HepG2 (cell line): ENCODE measurements around the gene SND1. TPM values are rescaled to one million over a fixed set of nuclear protein-coding genes. Genes with fewer than 3 reads are reported as not detected.

Experiments used
- ATF5 ChIP-seq: sonication (generic); formaldehyde crosslinking; IDR thresholded peaks from 2 replicates; pipeline ENCODE4 v1.4.0; 2020; ENCODE audit warnings: mild to moderate bottlenecking, low read depth, missing genetic modification reagents
- FLYWCH1 ChIP-seq: sonication (generic); formaldehyde crosslinking; IDR thresholded peaks from 2 replicates; pipeline ENCODE4 v1.8.1; 2023; ENCODE audit warnings: mild to moderate bottlenecking, missing genetic modification reagents
- FOSL1 ChIP-seq: sonication (generic); formaldehyde crosslinking; IDR thresholded peaks from 2 replicates; pipeline ENCODE4 v1.9.0; 2021; ENCODE audit warnings: missing genetic modification reagents, borderline replicate concordance
- MYNN ChIP-seq: sonication (generic); formaldehyde crosslinking; IDR thresholded peaks from 2 replicates; pipeline ENCODE4 v1.4.0; 2020; ENCODE audit warnings: mild to moderate bottlenecking, low read depth, missing genetic modification reagents
- NR0B2 ChIP-seq: sonication (generic); formaldehyde crosslinking; IDR thresholded peaks from 2 replicates; pipeline ENCODE4 v1.4.0; 2020; ENCODE audit warnings: mild to moderate bottlenecking, missing genetic modification reagents
- ZNF350 ChIP-seq: sonication (generic); formaldehyde crosslinking; IDR thresholded peaks from 2 replicates; pipeline ENCODE4 v1.4.0; 2020; ENCODE audit warnings: mild to moderate bottlenecking, low read depth, missing genetic modification reagents, borderline replicate concordance
- ZNF572 ChIP-seq: sonication (generic); formaldehyde crosslinking; IDR thresholded peaks from 2 replicates; pipeline ENCODE4 v1.5.1; 2020; ENCODE audit warnings: mild to moderate bottlenecking, missing genetic modification reagents
- polyA plus RNA-seq, 8 experiments: library from polyadenylated mRNA; depleted of rRNA in 3 of 8; stranded (reverse) in 7 of 8; unstranded in 1 of 8; fragments of >200 nt; fragmentation: Illumina TruSeq in 4 of 8; extraction: Trizol in 4 of 8; gene quantifications; 2 replicates each; pipeline versions ENCODE4 v1.2.1 to v1.2.3, GENCODE V29; 2011 to 2016; ENCODE audit warnings: low read depth in 4 of 8, missing spikeins in 1 of 8, mixed read lengths in 1 of 8; ENCODE audit not compliant: insufficient read depth in 1 of 8
- total RNA-seq, 5 experiments: library from RNA; depleted of rRNA; stranded (reverse); fragments of >200 nt; fragmentation: Illumina TruSeq; extraction: Trizol; gene quantifications; 2 replicates each; pipeline ENCODE4 v1.2.3, GENCODE V29; 2016; ENCODE audit warnings: low read depth in 1 of 5
- TF ChIP-seq, protein P1 (sequence below): sonication (generic); formaldehyde crosslinking; IDR thresholded peaks from 2 replicates; pipeline ENCODE4 v1.4.0; 2020; ENCODE audit warnings: missing genetic modification reagents
- TF ChIP-seq, protein P2 (sequence below): sonication (generic); formaldehyde crosslinking; IDR thresholded peaks from 2 replicates; pipeline ENCODE4 v1.4.0; 2020; ENCODE audit warnings: missing genetic modification reagents
- TF ChIP-seq, protein P3 (sequence below): sonication (generic); formaldehyde crosslinking; IDR thresholded peaks from 2 replicates; pipeline ENCODE4 v1.5.1; 2020; ENCODE audit warnings: missing genetic modification reagents, mild to moderate bottlenecking, borderline replicate concordance
- TF ChIP-seq, protein P4 (sequence below): sonication (generic); formaldehyde crosslinking; IDR thresholded peaks from 2 replicates; pipeline ENCODE4 v1.4.0; 2020; ENCODE audit warnings: missing genetic modification reagents
- TF ChIP-seq, protein P5 (sequence below): sonication (generic); formaldehyde crosslinking; IDR thresholded peaks from 2 replicates; pipeline ENCODE4 v1.4.0; 2020; ENCODE audit warnings: missing genetic modification reagents

Gene SND1
- total and polyA plus RNA-seq, 2 of the 13 experiments (the other 11 are each of a cell fraction or from before 2014, with no cell fraction given): 110 to 182 TPM

- TF ChIP-seq, protein P1, sequence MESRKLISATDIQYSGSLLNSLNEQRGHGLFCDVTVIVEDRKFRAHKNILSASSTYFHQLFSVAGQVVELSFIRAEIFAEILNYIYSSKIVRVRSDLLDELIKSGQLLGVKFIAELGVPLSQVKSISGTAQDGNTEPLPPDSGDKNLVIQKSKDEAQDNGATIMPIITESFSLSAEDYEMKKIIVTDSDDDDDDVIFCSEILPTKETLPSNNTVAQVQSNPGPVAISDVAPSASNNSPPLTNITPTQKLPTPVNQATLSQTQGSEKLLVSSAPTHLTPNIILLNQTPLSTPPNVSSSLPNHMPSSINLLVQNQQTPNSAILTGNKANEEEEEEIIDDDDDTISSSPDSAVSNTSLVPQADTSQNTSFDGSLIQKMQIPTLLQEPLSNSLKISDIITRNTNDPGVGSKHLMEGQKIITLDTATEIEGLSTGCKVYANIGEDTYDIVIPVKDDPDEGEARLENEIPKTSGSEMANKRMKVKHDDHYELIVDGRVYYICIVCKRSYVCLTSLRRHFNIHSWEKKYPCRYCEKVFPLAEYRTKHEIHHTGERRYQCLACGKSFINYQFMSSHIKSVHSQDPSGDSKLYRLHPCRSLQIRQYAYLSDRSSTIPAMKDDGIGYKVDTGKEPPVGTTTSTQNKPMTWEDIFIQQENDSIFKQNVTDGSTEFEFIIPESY: no peak
- TF ChIP-seq, protein P2, sequence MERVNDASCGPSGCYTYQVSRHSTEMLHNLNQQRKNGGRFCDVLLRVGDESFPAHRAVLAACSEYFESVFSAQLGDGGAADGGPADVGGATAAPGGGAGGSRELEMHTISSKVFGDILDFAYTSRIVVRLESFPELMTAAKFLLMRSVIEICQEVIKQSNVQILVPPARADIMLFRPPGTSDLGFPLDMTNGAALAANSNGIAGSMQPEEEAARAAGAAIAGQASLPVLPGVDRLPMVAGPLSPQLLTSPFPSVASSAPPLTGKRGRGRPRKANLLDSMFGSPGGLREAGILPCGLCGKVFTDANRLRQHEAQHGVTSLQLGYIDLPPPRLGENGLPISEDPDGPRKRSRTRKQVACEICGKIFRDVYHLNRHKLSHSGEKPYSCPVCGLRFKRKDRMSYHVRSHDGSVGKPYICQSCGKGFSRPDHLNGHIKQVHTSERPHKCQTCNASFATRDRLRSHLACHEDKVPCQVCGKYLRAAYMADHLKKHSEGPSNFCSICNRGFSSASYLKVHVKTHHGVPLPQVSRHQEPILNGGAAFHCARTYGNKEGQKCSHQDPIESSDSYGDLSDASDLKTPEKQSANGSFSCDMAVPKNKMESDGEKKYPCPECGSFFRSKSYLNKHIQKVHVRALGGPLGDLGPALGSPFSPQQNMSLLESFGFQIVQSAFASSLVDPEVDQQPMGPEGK (CRISPR knock-in tag): no peak
- TF ChIP-seq, protein P3, sequence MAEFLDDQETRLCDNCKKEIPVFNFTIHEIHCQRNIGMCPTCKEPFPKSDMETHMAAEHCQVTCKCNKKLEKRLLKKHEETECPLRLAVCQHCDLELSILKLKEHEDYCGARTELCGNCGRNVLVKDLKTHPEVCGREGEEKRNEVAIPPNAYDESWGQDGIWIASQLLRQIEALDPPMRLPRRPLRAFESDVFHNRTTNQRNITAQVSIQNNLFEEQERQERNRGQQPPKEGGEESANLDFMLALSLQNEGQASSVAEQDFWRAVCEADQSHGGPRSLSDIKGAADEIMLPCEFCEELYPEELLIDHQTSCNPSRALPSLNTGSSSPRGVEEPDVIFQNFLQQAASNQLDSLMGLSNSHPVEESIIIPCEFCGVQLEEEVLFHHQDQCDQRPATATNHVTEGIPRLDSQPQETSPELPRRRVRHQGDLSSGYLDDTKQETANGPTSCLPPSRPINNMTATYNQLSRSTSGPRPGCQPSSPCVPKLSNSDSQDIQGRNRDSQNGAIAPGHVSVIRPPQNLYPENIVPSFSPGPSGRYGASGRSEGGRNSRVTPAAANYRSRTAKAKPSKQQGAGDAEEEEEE (CRISPR knock-in tag): no peak
- TF ChIP-seq ZNF572: 0 out of 2 replicates have a peak, but pooled peaks have one; percentile 40
- no peak for TF ChIP-seq ZNF350 (CRISPR knock-in tag)
- TF ChIP-seq NR0B2 (CRISPR knock-in tag): 0 out of 2 replicates have a peak, but pooled peaks have one; percentile 74
- no peak for TF ChIP-seq MYNN (CRISPR knock-in tag)
- TF ChIP-seq, protein P4, sequence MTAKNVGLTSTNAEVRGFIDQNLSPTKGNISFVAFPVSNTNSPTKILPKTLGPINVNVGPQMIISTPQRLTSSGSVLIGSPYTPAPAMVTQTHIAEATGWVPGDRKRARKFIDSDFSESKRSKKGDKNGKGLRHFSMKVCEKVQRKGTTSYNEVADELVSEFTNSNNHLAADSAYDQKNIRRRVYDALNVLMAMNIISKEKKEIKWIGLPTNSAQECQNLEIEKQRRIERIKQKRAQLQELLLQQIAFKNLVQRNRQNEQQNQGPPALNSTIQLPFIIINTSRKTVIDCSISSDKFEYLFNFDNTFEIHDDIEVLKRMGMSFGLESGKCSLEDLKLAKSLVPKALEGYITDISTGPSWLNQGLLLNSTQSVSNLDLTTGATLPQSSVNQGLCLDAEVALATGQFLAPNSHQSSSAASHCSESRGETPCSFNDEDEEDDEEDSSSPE (CRISPR knock-in tag): no peak
- TF ChIP-seq, protein P5, sequence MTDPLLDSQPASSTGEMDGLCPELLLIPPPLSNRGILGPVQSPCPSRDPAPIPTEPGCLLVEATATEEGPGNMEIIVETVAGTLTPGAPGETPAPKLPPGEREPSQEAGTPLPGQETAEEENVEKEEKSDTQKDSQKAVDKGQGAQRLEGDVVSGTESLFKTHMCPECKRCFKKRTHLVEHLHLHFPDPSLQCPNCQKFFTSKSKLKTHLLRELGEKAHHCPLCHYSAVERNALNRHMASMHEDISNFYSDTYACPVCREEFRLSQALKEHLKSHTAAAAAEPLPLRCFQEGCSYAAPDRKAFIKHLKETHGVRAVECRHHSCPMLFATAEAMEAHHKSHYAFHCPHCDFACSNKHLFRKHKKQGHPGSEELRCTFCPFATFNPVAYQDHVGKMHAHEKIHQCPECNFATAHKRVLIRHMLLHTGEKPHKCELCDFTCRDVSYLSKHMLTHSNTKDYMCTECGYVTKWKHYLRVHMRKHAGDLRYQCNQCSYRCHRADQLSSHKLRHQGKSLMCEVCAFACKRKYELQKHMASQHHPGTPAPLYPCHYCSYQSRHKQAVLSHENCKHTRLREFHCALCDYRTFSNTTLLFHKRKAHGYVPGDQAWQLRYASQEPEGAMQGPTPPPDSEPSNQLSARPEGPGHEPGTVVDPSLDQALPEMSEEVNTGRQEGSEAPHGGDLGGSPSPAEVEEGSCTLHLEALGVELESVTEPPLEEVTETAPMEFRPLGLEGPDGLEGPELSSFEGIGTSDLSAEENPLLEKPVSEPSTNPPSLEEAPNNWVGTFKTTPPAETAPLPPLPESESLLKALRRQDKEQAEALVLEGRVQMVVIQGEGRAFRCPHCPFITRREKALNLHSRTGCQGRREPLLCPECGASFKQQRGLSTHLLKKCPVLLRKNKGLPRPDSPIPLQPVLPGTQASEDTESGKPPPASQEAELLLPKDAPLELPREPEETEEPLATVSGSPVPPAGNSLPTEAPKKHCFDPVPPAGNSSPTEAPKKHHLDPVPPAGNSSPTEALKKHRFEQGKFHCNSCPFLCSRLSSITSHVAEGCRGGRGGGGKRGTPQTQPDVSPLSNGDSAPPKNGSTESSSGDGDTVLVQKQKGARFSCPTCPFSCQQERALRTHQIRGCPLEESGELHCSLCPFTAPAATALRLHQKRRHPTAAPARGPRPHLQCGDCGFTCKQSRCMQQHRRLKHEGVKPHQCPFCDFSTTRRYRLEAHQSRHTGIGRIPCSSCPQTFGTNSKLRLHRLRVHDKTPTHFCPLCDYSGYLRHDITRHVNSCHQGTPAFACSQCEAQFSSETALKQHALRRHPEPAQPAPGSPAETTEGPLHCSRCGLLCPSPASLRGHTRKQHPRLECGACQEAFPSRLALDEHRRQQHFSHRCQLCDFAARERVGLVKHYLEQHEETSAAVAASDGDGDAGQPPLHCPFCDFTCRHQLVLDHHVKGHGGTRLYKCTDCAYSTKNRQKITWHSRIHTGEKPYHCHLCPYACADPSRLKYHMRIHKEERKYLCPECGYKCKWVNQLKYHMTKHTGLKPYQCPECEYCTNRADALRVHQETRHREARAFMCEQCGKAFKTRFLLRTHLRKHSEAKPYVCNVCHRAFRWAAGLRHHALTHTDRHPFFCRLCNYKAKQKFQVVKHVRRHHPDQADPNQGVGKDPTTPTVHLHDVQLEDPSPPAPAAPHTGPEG: no peak
- TF ChIP-seq FOSL1: no peak
- TF ChIP-seq FLYWCH1 (CRISPR knock-in tag): no peak
- TF ChIP-seq ATF5 (CRISPR knock-in tag): no peak; the same call in 1 of the 2 replicates
Observed at GRCh38 chr7:127652333-127653248, 597 bp downstream of the SND1 start (continued).
